ENCODE data around the gene CHRNA4.

CHRNA4 gene

GRCh38 chr20:63394920-63395455 lies 33.8 kb upstream of the CHRNA4 start:
- Histone ChIP-seq H3K18ac (ENCODE audit: low read length) (no peak overlapping the region), H3K4ac (ENCODE audit: low read depth, low read length) (no peak overlapping the region), H3K9me3 (ENCODE audit: insufficient read depth, low read depth, low read length) (peaks cover 11% of the 10 kb centered on the region), H4K91ac (ENCODE audit: low read depth, low read length) (no peak overlapping the region), H2AK5ac (ENCODE audit: low read length) (no peak overlapping the region), H3K4me3 (ENCODE audit: low read depth, low read length) (no peak overlapping the region), H4K12ac (ENCODE audit: low read depth, low read length) (no peak overlapping the region), H3K9ac (ENCODE audit: low read length) (no peak overlapping the region), H4K8ac (ENCODE audit: low read depth, low read length) (no peak overlapping the region), H3K27me3 (ENCODE audit: insufficient read depth, low read length) (no peaks in the 10 kb centered on the region), H2BK5ac (ENCODE audit: low read depth, low read length, poor library complexity) (no peak overlapping the region), H3K4me2 (ENCODE audit: low read length) (no peak overlapping the region), H3K14ac (ENCODE audit: low read length) (no peak overlapping the region), H2BK120ac (ENCODE audit: insufficient read depth, low read length, poor library complexity) (no peak overlapping the region), H3K79me1 (ENCODE audit: low read length) (no peaks in the 10 kb centered on the region), H3K36me3 (ENCODE audit: control insufficient read depth in 1 of 2, insufficient read depth in 2 of 2, low read length in 2 of 2) (no peaks in the 10 kb centered on the region), H3K27ac (ENCODE audit: low read depth, low read length) (no peak overlapping the region), H3K23ac (ENCODE audit: low read length) (no peak overlapping the region), H2AFZ (ENCODE audit: insufficient read depth, low read length, poor library complexity) (no peak overlapping the region), H3K4me1 (ENCODE audit: control insufficient read depth in 1 of 2, insufficient read depth in 2 of 2, low read length in 2 of 2) (no peaks in the 10 kb centered on the region), H2BK12ac (ENCODE audit: low read length) (no peak overlapping the region), H3K79me2 (ENCODE audit: control insufficient read depth, insufficient read depth, low read length, poor library complexity) (no peaks in the 10 kb centered on the region)
- WGBS (ENCODE audit: extremely low coverage, insufficient coverage, insufficient read length): no CpG with 5 or more reads among the region's 22 CpGs
- no peak for DNase-seq

- Histone ChIP-seq H3K4ac (ENCODE audit: low read depth, low read length) (no peak overlapping the region), H3K23ac (ENCODE audit: low read length) (no peak overlapping the region), H3K9me3 (ENCODE audit: insufficient read depth, low read depth, low read length) (peaks cover 11% of the 10 kb centered on the region), H3K79me1 (ENCODE audit: low read length) (no peaks in the 10 kb centered on the region), H3K79me2 (ENCODE audit: control insufficient read depth, insufficient read depth, low read length, poor library complexity) (no peaks in the 10 kb centered on the region), H4K8ac (ENCODE audit: low read depth, low read length) (no peak overlapping the region), H2BK5ac (ENCODE audit: low read depth, low read length, poor library complexity) (no peak overlapping the region), H4K91ac (ENCODE audit: low read depth, low read length) (no peak overlapping the region), H3K36me3 (ENCODE audit: control insufficient read depth in 1 of 2, insufficient read depth in 2 of 2, low read length in 2 of 2) (no peaks in the 10 kb centered on the region), H2AFZ (ENCODE audit: insufficient read depth, low read length, poor library complexity) (no peak overlapping the region), H3K9ac (ENCODE audit: low read length) (no peak overlapping the region), H4K12ac (ENCODE audit: low read depth, low read length) (no peak overlapping the region), H2BK12ac (ENCODE audit: low read length) (no peak overlapping the region), H3K4me1 (ENCODE audit: control insufficient read depth in 1 of 2, insufficient read depth in 2 of 2, low read length in 2 of 2) (no peaks in the 10 kb centered on the region), H3K18ac (ENCODE audit: low read length) (no peak overlapping the region), H2AK5ac (ENCODE audit: low read length) (no peak overlapping the region), H3K27me3 (ENCODE audit: insufficient read depth, low read length) (no peaks in the 10 kb centered on the region), H3K14ac (ENCODE audit: low read length) (no peak overlapping the region), H3K4me2 (ENCODE audit: low read length) (no peak overlapping the region), H3K4me3 (ENCODE audit: low read depth, low read length) (no peak overlapping the region), H3K27ac (ENCODE audit: low read depth, low read length) (no peak overlapping the region), H2BK120ac (ENCODE audit: insufficient read depth, low read length, poor library complexity) (no peak overlapping the region)
- no CpG with 5 or more reads among the region's 32 CpGs for WGBS (ENCODE audit: extremely low coverage, insufficient coverage, insufficient read length)
- no peak for DNase-seq
Measured at GRCh38 chr20:63394069-63394919, 33.1 kb upstream of the CHRNA4 start.

GRCh38 chr20:63393566-63393965 lies 32.4 kb upstream of the CHRNA4 start:
- Histone ChIP-seq H3K4me3 (ENCODE audit: low read depth, low read length) (no peak overlapping the region), H4K91ac (ENCODE audit: low read depth, low read length) (no peak overlapping the region), H3K23ac (ENCODE audit: low read length) (no peak overlapping the region), H2BK12ac (ENCODE audit: low read length) (no peak overlapping the region), H3K79me2 (ENCODE audit: control insufficient read depth, insufficient read depth, low read length, poor library complexity) (no peaks in the 10 kb centered on the region), H3K9ac (ENCODE audit: low read length) (no peak overlapping the region), H3K4me1 (ENCODE audit: control insufficient read depth in 1 of 2, insufficient read depth in 2 of 2, low read length in 2 of 2) (no peaks in the 10 kb centered on the region), H3K4me2 (ENCODE audit: low read length) (no peak overlapping the region), H3K18ac (ENCODE audit: low read length) (no peak overlapping the region), H3K14ac (ENCODE audit: low read length) (no peak overlapping the region), H4K8ac (ENCODE audit: low read depth, low read length) (no peak overlapping the region), H4K12ac (ENCODE audit: low read depth, low read length) (no peak overlapping the region), H3K9me3 (ENCODE audit: insufficient read depth, low read depth, low read length) (peaks cover 11% of the 10 kb centered on the region), H3K27ac (ENCODE audit: low read depth, low read length) (no peak overlapping the region), H2BK5ac (ENCODE audit: low read depth, low read length, poor library complexity) (no peak overlapping the region), H2AFZ (ENCODE audit: insufficient read depth, low read length, poor library complexity) (no peak overlapping the region), H3K4ac (ENCODE audit: low read depth, low read length) (no peak overlapping the region), H3K79me1 (ENCODE audit: low read length) (no peaks in the 10 kb centered on the region), H2BK120ac (ENCODE audit: insufficient read depth, low read length, poor library complexity) (no peak overlapping the region), H3K27me3 (ENCODE audit: insufficient read depth, low read length) (no peaks in the 10 kb centered on the region), H3K36me3 (ENCODE audit: control insufficient read depth in 1 of 2, insufficient read depth in 2 of 2, low read length in 2 of 2) (no peaks in the 10 kb centered on the region), H2AK5ac (ENCODE audit: low read length) (no peak overlapping the region)
- DNase-seq: no peak
- whole genome bisulfite sequencing (ENCODE audit: extremely low coverage, insufficient coverage, insufficient read length): no CpG with 5 or more reads among the region's 17 CpGs

GRCh38 chr20:63392465-63393365 lies 31.6 kb upstream of the CHRNA4 start:
- no peak overlapping the region for H3K23ac ChIP-seq (ENCODE audit: low read length)
- no peak overlapping the region for H2AK5ac ChIP-seq (ENCODE audit: low read length)
- H3K4ac ChIP-seq (ENCODE audit: low read depth, low read length): no peak overlapping the region
- H2BK5ac ChIP-seq (ENCODE audit: low read depth, low read length, poor library complexity): no peak overlapping the region
- H2BK120ac ChIP-seq (ENCODE audit: insufficient read depth, low read length, poor library complexity): no peak overlapping the region
- no peaks in the 10 kb centered on the region for H3K79me2 ChIP-seq (ENCODE audit: control insufficient read depth, insufficient read depth, low read length, poor library complexity)
- no peak overlapping the region for H3K9ac ChIP-seq (ENCODE audit: low read length)
- no peak overlapping the region for H3K27ac ChIP-seq (ENCODE audit: low read depth, low read length)
- no peak overlapping the region for H2BK12ac ChIP-seq (ENCODE audit: low read length)
- no peaks in the 10 kb centered on the region for H3K79me1 ChIP-seq (ENCODE audit: low read length)
- H3K36me3 ChIP-seq (ENCODE audit: control insufficient read depth in 1 of 2, insufficient read depth in 2 of 2, low read length in 2 of 2): no peaks in the 10 kb centered on the region
- H3K18ac ChIP-seq (ENCODE audit: low read length): no peak overlapping the region
- H3K27me3 ChIP-seq (ENCODE audit: insufficient read depth, low read length): no peaks in the 10 kb centered on the region
- no peak overlapping the region for H2AFZ ChIP-seq (ENCODE audit: insufficient read depth, low read length, poor library complexity)
- no CpG with 5 or more reads among the region's 17 CpGs for WGBS (ENCODE audit: extremely low coverage, insufficient coverage, insufficient read length)
- H4K8ac ChIP-seq (ENCODE audit: low read depth, low read length): no peak overlapping the region
- no peak overlapping the region for H3K4me3 ChIP-seq (ENCODE audit: low read depth, low read length)
- H4K12ac ChIP-seq (ENCODE audit: low read depth, low read length): no peak overlapping the region
- no peak overlapping the region for H3K4me2 ChIP-seq (ENCODE audit: low read length)
- no peak overlapping the region for H3K14ac ChIP-seq (ENCODE audit: low read length)
- H4K91ac ChIP-seq (ENCODE audit: low read depth, low read length): no peak overlapping the region
- H3K9me3 ChIP-seq (ENCODE audit: insufficient read depth, low read depth, low read length): peaks cover 14% of the 10 kb centered on the region
- no peak for DNase-seq
- H3K4me1 ChIP-seq (ENCODE audit: control insufficient read depth in 1 of 2, insufficient read depth in 2 of 2, low read length in 2 of 2): no peaks in the 10 kb centered on the region
